SH-SY5Y (cell line): Measurements from ENCODE around the gene ACTR1A.

Experiments
- GATA2 ChIP-seq: IDR thresholded peaks from 2 replicates; pipeline ENCODE4 v1.6.1; 2011; ENCODE audit warnings: mild to moderate bottlenecking, low read depth, low read length
- GATA3 ChIP-seq: IDR thresholded peaks from 2 replicates; pipeline ENCODE4 v1.6.1; 2011; ENCODE audit warnings: low read depth, mild to moderate bottlenecking, low read length, moderate library complexity

DNA sequence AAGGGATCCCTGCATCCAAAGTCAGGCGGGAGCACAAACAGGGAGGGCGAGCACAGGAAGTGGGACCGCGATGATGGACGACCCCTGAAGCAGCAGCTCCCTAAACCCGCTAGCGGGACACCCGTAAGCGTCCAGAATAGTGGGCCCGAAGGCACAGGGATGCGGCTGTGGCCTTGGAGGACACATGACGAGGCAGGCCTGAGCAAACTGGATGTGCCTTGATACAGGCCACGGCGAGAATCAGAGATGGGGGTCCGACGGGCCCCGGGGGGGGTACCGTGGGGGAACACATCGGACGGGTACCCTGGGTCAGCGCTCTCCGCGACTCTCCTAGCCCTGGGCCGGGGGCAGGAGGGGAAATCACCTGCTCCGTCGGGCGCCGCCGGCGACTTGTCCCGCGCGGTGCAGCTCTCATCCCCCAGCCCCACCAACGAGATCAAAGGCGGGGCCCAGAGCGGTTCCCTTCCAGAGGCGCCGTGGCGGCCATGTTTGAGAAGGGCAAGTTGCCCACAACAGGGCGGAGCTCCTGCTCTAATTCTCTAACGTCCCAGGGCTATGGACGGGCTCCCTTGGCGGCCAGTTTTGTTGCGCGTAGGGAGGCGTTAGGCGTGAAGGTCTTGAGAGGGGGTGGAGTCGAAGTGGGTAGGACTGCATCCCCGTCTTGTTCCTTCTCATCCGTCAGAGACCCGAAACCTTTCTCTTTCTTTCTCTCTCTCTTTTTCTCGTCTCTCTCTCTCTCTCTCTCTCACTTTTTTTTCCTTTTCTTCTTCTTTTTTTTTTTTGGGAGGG, 70.2 kb downstream of the ACTR1A start, which contains the start of gene CUEDC2:
- no peak for TF ChIP-seq GATA3
- no peak for TF ChIP-seq GATA2
